Neural progenitor cell (in vitro differentiated cells): Measurements from ENCODE around the gene KCNJ9. TPM values are rescaled to one million over a fixed set of nuclear protein-coding genes. Genes with fewer than 3 reads are reported as not detected.

Experiments
- DNase-seq: peaks from one replicate; pipeline ENCODE4 v3.0.0-alpha.2; 2016; ENCODE audit warnings: low spot score
- H2AFZ ChIP-seq: fragments of 200-600 bp; sonication (generic); replicated peaks from 2 replicates; pipeline ENCODE4 v1.6.1; 2016; ENCODE audit warnings: antibody characterized with exemption
- H3F3A ChIP-seq: fragments of 200-600 bp; sonication (generic); 2 replicates; pipeline ENCODE4 v1.6.1; 2016; ENCODE audit warnings: antibody characterized with exemption, low read depth
- H3K27ac ChIP-seq: fragments of 200-600 bp; sonication (generic); 2 replicates; pipeline ENCODE4 v1.5.1; 2016; ENCODE audit warnings: mild to moderate bottlenecking
- H3K27me3 ChIP-seq: fragments of 200-600 bp; sonication (generic); 2 replicates; pipeline ENCODE4 v1.6.1; 2016; ENCODE audit warnings: mild to moderate bottlenecking, moderate library complexity
- H3K36me3 ChIP-seq: fragments of 200-600 bp; sonication (generic); 2 replicates; pipeline ENCODE4 v1.5.1; 2016
- H3K4me1 ChIP-seq: fragments of 200-600 bp; sonication (generic); 2 replicates; pipeline ENCODE4 v1.6.1; 2016; ENCODE audit warnings: mixed run types
- H3K4me2 ChIP-seq: fragments of 200-600 bp; sonication (generic); 2 replicates; pipeline ENCODE4 v1.6.1; 2016
- H3K4me3 ChIP-seq: fragments of 200-600 bp; sonication (generic); 2 replicates; pipeline ENCODE4 v1.5.1; 2016
- H3K79me2 ChIP-seq: fragments of 200-600 bp; sonication (generic); 2 replicates; pipeline ENCODE4 v1.6.1; 2016; ENCODE audit warnings: low read depth
- H3K9ac ChIP-seq: fragments of 200-600 bp; sonication (generic); 2 replicates; pipeline ENCODE4 v1.6.1; 2016
- H3K9me3 ChIP-seq: fragments of 200-600 bp; sonication (generic); 2 replicates; pipeline ENCODE4 v1.5.1; 2016; ENCODE audit warnings: low read depth
- H4K20me1 ChIP-seq: fragments of 200-600 bp; sonication (generic); 2 replicates; pipeline ENCODE4 v1.6.1; 2016; ENCODE audit warnings: low read depth
- H3K27ac Mint-ChIP-seq: 3 replicates; pipeline ENCODE4 v1.8.0; 2021; ENCODE audit warnings: mixed read lengths
- H3K27me3 Mint-ChIP-seq: 2 replicates; pipeline ENCODE4 v1.8.0; 2022; ENCODE audit warnings: low read depth, mild to moderate bottlenecking, inconsistent platforms, moderate library complexity, mixed read lengths; ENCODE audit not compliant: insufficient read depth
- H3K36me3 Mint-ChIP-seq: 3 replicates; pipeline ENCODE4 v1.8.0; 2021; ENCODE audit warnings: mixed read lengths
- H3K4me1 Mint-ChIP-seq: 3 replicates; pipeline ENCODE4 v1.8.0; 2021; ENCODE audit warnings: mixed read lengths
- H3K4me3 Mint-ChIP-seq: 3 replicates; pipeline ENCODE4 v1.8.0; 2021; ENCODE audit warnings: mild to moderate bottlenecking, moderate library complexity, mixed read lengths
- H3K9me3 Mint-ChIP-seq: 3 replicates; pipeline ENCODE4 v1.8.0; 2020; ENCODE audit warnings: mixed read lengths
- EZH2 ChIP-seq: fragments of 200-600 bp; sonication (generic); IDR thresholded peaks from 2 replicates; pipeline ENCODE4 v1.6.1; 2017; ENCODE audit warnings: antibody characterized with exemption, mild to moderate bottlenecking, moderate library complexity
- EZH2phosphoT487 ChIP-seq: fragments of 200-600 bp; sonication (generic); IDR thresholded peaks from 2 replicates; pipeline ENCODE4 v1.6.1; 2017; ENCODE audit warnings: antibody characterized with exemption
- total RNA-seq: library from RNA; depleted of rRNA; stranded (reverse); fragments of >200 nt; gene quantifications from 2 replicates; pipeline ENCODE4 v1.2.3, GENCODE V29; 2015; ENCODE audit warnings: low replicate concordance
- TF ChIP-seq, protein P1 (sequence below): fragments of 200-600 bp; sonication (generic); IDR thresholded peaks from 2 replicates; pipeline ENCODE4 v1.5.1; 2017; ENCODE audit warnings: antibody characterized with exemption, mild to moderate bottlenecking

Gene KCNJ9
- total RNA-seq, 1 donor from 2014 or later, result 0.09 TPM

DNA sequence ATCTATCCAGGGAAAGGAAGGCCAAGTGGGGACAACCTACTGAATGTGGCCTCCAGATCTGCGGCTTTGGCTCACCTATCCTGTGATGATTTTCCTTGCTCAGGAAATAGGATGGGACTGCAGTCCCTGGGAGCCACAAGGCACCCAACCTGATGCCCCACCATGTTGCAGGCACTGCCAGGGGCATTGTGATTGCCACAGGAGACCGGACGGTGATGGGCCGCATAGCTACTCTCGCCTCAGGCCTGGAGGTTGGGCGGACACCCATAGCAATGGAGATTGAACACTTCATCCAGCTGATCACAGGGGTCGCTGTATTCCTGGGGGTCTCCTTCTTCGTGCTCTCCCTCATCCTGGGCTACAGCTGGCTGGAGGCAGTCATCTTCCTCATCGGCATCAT is 46.0 kb downstream of the KCNJ9 start:
- Histone ChIP-seq H3K36me3 (peaks cover 6% of the 10 kb centered on the region), H2AFZ (no peak overlapping the region), H4K20me1 (peaks cover 3% of the 10 kb centered on the region), H3K27ac (no peak overlapping the region), H3K27me3 (no peaks in the 10 kb centered on the region), H3K4me1 (no peaks in the 10 kb centered on the region), H3K9me3 (no peaks in the 10 kb centered on the region), H3K79me2 (no peaks in the 10 kb centered on the region), H3K4me2 (no peak overlapping the region), H3K9ac (no peak overlapping the region), H3K4me3 (no peak overlapping the region), H3F3A (no peaks in the 10 kb centered on the region)
- peaks cover 3% of the 10 kb centered on the region for H3K4me1 Mint-ChIP-seq
- no peak for DNase-seq
- peaks cover 55% of the 10 kb centered on the region for H3K36me3 Mint-ChIP-seq
- no peak for TF ChIP-seq EZH2
- H3K27me3 Mint-ChIP-seq, result peaks cover 4% of the 10 kb centered on the region
- no peak overlapping the region for H3K27ac Mint-ChIP-seq
- no peak overlapping the region for H3K4me3 Mint-ChIP-seq
- no peaks in the 10 kb centered on the region for H3K9me3 Mint-ChIP-seq

DNA sequence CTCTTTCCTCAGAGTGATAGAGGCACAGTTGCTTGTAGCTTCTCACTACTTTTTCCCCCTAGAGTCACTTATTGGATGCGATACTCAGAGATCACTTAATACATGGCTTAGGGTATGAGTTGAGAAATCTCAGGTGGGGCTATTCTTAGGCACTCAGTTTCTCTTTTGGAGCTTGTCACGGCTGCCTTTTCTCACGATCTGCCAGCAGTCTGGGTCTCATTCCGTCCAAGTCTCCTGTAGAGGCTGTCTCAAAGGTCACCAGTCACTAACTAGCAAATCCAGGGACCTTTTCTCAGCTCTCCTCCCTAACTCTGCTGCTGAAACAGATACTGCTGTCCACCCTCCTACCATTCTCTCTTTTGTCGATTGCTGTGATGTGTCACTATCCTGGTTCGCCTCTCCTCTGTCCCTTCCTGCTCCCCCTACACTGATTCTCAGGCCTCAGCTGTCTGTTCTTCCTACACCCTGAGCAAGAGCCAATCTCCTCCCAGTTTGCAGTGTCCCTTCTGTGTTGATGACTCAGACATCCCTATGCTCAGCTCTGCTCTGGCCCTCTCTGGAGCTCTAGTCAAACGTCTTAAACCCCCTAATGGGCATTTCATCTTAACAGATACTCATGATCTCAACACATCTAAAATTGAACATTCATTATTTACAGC is 46.7 kb downstream of the KCNJ9 start:
- Histone ChIP-seq H3K79me2 (no peaks in the 10 kb centered on the region), H3K27me3 (no peaks in the 10 kb centered on the region), H3F3A (no peaks in the 10 kb centered on the region), H3K4me2 (no peak overlapping the region), H3K9ac (no peak overlapping the region), H3K9me3 (no peaks in the 10 kb centered on the region), H2AFZ (no peak overlapping the region), H3K4me1 (no peaks in the 10 kb centered on the region), H4K20me1 (peaks cover 3% of the 10 kb centered on the region), H3K4me3 (no peak overlapping the region), H3K27ac (no peak overlapping the region), H3K36me3 (peaks cover 6% of the 10 kb centered on the region)
- H3K9me3 Mint-ChIP-seq, result no peaks in the 10 kb centered on the region
- H3K4me3 Mint-ChIP-seq, result no peak overlapping the region
- peaks cover 60% of the 10 kb centered on the region for H3K36me3 Mint-ChIP-seq
- peaks cover 4% of the 10 kb centered on the region for H3K27me3 Mint-ChIP-seq
- H3K27ac Mint-ChIP-seq, result no peak overlapping the region
- DNase-seq, result no peak
- TF ChIP-seq EZH2phosphoT487 (no peak), EZH2 (no peak)
- TF ChIP-seq, protein P1, sequence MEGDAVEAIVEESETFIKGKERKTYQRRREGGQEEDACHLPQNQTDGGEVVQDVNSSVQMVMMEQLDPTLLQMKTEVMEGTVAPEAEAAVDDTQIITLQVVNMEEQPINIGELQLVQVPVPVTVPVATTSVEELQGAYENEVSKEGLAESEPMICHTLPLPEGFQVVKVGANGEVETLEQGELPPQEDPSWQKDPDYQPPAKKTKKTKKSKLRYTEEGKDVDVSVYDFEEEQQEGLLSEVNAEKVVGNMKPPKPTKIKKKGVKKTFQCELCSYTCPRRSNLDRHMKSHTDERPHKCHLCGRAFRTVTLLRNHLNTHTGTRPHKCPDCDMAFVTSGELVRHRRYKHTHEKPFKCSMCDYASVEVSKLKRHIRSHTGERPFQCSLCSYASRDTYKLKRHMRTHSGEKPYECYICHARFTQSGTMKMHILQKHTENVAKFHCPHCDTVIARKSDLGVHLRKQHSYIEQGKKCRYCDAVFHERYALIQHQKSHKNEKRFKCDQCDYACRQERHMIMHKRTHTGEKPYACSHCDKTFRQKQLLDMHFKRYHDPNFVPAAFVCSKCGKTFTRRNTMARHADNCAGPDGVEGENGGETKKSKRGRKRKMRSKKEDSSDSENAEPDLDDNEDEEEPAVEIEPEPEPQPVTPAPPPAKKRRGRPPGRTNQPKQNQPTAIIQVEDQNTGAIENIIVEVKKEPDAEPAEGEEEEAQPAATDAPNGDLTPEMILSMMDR, result no peak
- peaks cover 3% of the 10 kb centered on the region for H3K4me1 Mint-ChIP-seq

- DNase-seq, result no peak
Measured at GRCh38 chr1:160128636-160129035, 47.3 kb downstream of the KCNJ9 start.

DNA sequence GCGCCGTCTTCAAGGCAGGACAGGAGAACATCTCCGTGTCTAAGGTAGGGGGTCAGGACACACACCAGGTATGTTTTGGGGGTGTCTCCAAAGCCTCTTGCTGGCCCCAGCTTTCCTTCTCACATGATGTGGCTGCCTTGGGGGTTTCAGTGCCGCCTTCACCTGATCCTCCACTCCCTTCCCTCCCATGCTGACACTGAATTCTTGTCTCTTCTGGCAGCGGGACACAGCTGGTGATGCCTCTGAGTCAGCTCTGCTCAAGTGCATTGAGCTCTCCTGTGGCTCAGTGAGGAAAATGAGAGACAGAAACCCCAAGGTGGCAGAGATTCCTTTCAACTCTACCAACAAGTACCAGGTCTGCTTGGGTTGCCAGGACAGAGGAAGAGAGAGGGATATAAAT is 47.7 kb downstream of the KCNJ9 start:
- Mint-ChIP-seq H3K27me3 (peaks cover 4% of the 10 kb centered on the region), H3K4me1 (peaks cover 3% of the 10 kb centered on the region), H3K36me3 (peaks cover 60% of the 10 kb centered on the region), H3K27ac (no peak overlapping the region), H3K9me3 (no peaks in the 10 kb centered on the region), H3K4me3 (no peak overlapping the region)
- TF ChIP-seq, protein P1, result no peak
- TF ChIP-seq EZH2 (no peak), EZH2phosphoT487 (no peak)
- Histone ChIP-seq H3K4me1 (no peaks in the 10 kb centered on the region), H3K36me3 (peaks cover 6% of the 10 kb centered on the region), H3K9me3 (no peaks in the 10 kb centered on the region), H3K27ac (no peak overlapping the region), H4K20me1 (no peaks in the 10 kb centered on the region), H3K4me2 (no peak overlapping the region), H3K79me2 (no peaks in the 10 kb centered on the region), H2AFZ (no peak overlapping the region), H3K9ac (no peak overlapping the region), H3K4me3 (no peak overlapping the region), H3F3A (no peaks in the 10 kb centered on the region), H3K27me3 (no peaks in the 10 kb centered on the region)
- no peak for DNase-seq

More at GRCh38 chr1:160128636-160129035, 47.3 kb downstream of the KCNJ9 start:
- H3K4me1 Mint-ChIP-seq, result peaks cover 3% of the 10 kb centered on the region
- no peak overlapping the region for H3K9ac ChIP-seq
- H4K20me1 ChIP-seq, result peaks cover 3% of the 10 kb centered on the region
- no peak overlapping the region for H2AFZ ChIP-seq
- no peak overlapping the region for H3K27ac Mint-ChIP-seq
- H3K9me3 ChIP-seq, result no peaks in the 10 kb centered on the region
- no peak overlapping the region for H3K4me3 ChIP-seq
- no peaks in the 10 kb centered on the region for H3K9me3 Mint-ChIP-seq
- H3K27me3 Mint-ChIP-seq, result peaks cover 4% of the 10 kb centered on the region
- H3K36me3 ChIP-seq, result peaks cover 6% of the 10 kb centered on the region
- TF ChIP-seq EZH2, result no peak
- no peak overlapping the region for H3K4me3 Mint-ChIP-seq
- no peaks in the 10 kb centered on the region for H3F3A ChIP-seq
- H3K36me3 Mint-ChIP-seq, result peaks cover 60% of the 10 kb centered on the region
- H3K4me1 ChIP-seq, result no peaks in the 10 kb centered on the region
- no peak overlapping the region for H3K4me2 ChIP-seq
- no peaks in the 10 kb centered on the region for H3K79me2 ChIP-seq
- H3K27ac ChIP-seq, result no peak overlapping the region
- no peaks in the 10 kb centered on the region for H3K27me3 ChIP-seq
